Measurements from ENCODE around the gene CD79A.

- no peak for TF ChIP-seq CTCF (IDR thresholded peaks at IDR 0.05; ENCODE audit: poor library complexity, severe bottlenecking)
- no peak for TF ChIP-seq EP300 (conservative IDR thresholded peaks at IDR 0.05; ENCODE audit: poor library complexity, severe bottlenecking)
- TF ChIP-seq, protein P1, sequence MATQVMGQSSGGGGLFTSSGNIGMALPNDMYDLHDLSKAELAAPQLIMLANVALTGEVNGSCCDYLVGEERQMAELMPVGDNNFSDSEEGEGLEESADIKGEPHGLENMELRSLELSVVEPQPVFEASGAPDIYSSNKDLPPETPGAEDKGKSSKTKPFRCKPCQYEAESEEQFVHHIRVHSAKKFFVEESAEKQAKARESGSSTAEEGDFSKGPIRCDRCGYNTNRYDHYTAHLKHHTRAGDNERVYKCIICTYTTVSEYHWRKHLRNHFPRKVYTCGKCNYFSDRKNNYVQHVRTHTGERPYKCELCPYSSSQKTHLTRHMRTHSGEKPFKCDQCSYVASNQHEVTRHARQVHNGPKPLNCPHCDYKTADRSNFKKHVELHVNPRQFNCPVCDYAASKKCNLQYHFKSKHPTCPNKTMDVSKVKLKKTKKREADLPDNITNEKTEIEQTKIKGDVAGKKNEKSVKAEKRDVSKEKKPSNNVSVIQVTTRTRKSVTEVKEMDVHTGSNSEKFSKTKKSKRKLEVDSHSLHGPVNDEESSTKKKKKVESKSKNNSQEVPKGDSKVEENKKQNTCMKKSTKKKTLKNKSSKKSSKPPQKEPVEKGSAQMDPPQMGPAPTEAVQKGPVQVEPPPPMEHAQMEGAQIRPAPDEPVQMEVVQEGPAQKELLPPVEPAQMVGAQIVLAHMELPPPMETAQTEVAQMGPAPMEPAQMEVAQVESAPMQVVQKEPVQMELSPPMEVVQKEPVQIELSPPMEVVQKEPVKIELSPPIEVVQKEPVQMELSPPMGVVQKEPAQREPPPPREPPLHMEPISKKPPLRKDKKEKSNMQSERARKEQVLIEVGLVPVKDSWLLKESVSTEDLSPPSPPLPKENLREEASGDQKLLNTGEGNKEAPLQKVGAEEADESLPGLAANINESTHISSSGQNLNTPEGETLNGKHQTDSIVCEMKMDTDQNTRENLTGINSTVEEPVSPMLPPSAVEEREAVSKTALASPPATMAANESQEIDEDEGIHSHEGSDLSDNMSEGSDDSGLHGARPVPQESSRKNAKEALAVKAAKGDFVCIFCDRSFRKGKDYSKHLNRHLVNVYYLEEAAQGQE (IDR thresholded peaks at IDR 0.05; ENCODE audit: borderline replicate concordance): no peak
- TF ChIP-seq MXI1 (conservative IDR thresholded peaks at IDR 0.05; ENCODE audit: poor library complexity, severe bottlenecking): no peak
- no peak for TF ChIP-seq EZH2 (IDR thresholded peaks at IDR 0.05; ENCODE audit: borderline replicate concordance, insufficient read depth, low read length, poor library complexity, severe bottlenecking)
- no peak for TF ChIP-seq TAF1 (IDR thresholded peaks at IDR 0.05; ENCODE audit: low read depth)
Observed at GRCh38 chr19:41892173-41892902, 15.3 kb downstream of the CD79A start.

Measured in neural cell (in vitro differentiated cells).